Esophagus muscularis mucosa (tissue), 4 donors: ENCODE measurements around the gene BTG2. TPM values are rescaled to one million over a fixed set of nuclear protein-coding genes. Genes with fewer than 3 reads are reported as not detected.
A peak's percentile ranks its signal among the peaks of the same experiment; 100 is the strongest.
"Not testable (repeated sequence)": the region's sequence is repeated elsewhere in the genome, so short reads cannot be mapped to it uniquely, and the experiment has no call there.

Experiments used
- DNase-seq: peaks from one replicate; pipeline ENCODE4 v3.0.0-alpha.2; 2017; ENCODE audit errors: extremely low spot score
- H3K27ac ChIP-seq, 4 donors: fragments of 200-600 bp; sonication (generic); replicated peaks in 1 of 4; 1 replicate in 3 of 4; 2 replicates in 1 of 4; pipeline ENCODE4 v1.5.1; 2016 to 2019; ENCODE audit warnings: mild to moderate bottlenecking in 1 of 4
- H3K27me3 ChIP-seq, 4 donors: fragments of 200-600 bp; sonication (generic); one replicate each; pipeline versions ENCODE4 v1.5.1 to v1.6.0; 2016 to 2019
- H3K36me3 ChIP-seq, 4 donors: fragments of 200-600 bp; sonication (generic); one replicate each; pipeline ENCODE4 v1.5.1; 2016 to 2019
- H3K4me1 ChIP-seq, 4 donors: fragments of 200-600 bp; sonication (generic); one replicate each; pipeline ENCODE4 v1.5.1; 2016 to 2019
- H3K4me3 ChIP-seq, 4 donors: fragments of 200-600 bp; sonication (generic); 1 replicate in 2 of 4; 2 replicates in 2 of 4; pipeline ENCODE4 v1.5.1; 2016 to 2019; ENCODE audit warnings: mild to moderate bottlenecking in 4 of 4, moderate library complexity in 1 of 4
- H3K9me3 ChIP-seq, 4 donors: fragments of 200-600 bp; sonication (generic); 1 replicate in 3 of 4; 2 replicates in 1 of 4; pipeline ENCODE4 v1.5.1; 2016 to 2019
- CTCF ChIP-seq, 3 experiments: fragments of 200-600 bp in 2 of 3; fragments of 450-650 bp in 1 of 3; sonication (generic) in 2 of 3; IDR thresholded peaks; one replicate each; pipeline ENCODE4 v1.5.1; 2017 to 2019; ENCODE audit warnings: antibody characterized with exemption in 3 of 3, mild to moderate bottlenecking in 2 of 3, moderate library complexity in 1 of 3
- EP300 ChIP-seq: sonication (generic); formaldehyde crosslinking; IDR thresholded peaks from one replicate; pipeline ENCODE4 v1.6.1; 2017; ENCODE audit warnings: antibody characterized with exemption
- POLR2A ChIP-seq: fragments of 450-650 bp; IDR thresholded peaks from one replicate; pipeline ENCODE4 v1.6.1; 2017; ENCODE audit warnings: antibody characterized with exemption, moderate library complexity, mild to moderate bottlenecking, low read depth
- POLR2AphosphoS5 ChIP-seq, 2 donors: sonication (generic); formaldehyde crosslinking; IDR thresholded peaks; one replicate each; pipeline ENCODE4 v1.6.1; 2017; ENCODE audit warnings: antibody characterized with exemption in 2 of 2
- WGBS: methylation state at CpG from one replicate; pipeline ENCODE4 v1.1.5; 2018; 5-methylcytosine and 5-hydroxymethylcytosine counted together
- intact Hi-C: fragments of 100-400 bp; cut with DNase I; formaldehyde crosslinking; loops from one replicate; pipeline ENCODE4 v1.15.1; 2023
- total RNA-seq, 4 donors: library from RNA; depleted of rRNA; stranded (reverse); fragments of >200 nt; gene quantifications; one replicate each; pipeline versions ENCODE4 v1.1.0 to v1.2.1, GENCODE V29; 2016

BTG2 gene, protein sequence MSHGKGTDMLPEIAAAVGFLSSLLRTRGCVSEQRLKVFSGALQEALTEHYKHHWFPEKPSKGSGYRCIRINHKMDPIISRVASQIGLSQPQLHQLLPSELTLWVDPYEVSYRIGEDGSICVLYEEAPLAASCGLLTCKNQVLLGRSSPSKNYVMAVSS
- 100 to 1,000 TPM in 3 of 4 donors, 10 to 100 TPM in 1; 67.7 to 656 (median 159) TPM for total RNA-seq

DNA sequence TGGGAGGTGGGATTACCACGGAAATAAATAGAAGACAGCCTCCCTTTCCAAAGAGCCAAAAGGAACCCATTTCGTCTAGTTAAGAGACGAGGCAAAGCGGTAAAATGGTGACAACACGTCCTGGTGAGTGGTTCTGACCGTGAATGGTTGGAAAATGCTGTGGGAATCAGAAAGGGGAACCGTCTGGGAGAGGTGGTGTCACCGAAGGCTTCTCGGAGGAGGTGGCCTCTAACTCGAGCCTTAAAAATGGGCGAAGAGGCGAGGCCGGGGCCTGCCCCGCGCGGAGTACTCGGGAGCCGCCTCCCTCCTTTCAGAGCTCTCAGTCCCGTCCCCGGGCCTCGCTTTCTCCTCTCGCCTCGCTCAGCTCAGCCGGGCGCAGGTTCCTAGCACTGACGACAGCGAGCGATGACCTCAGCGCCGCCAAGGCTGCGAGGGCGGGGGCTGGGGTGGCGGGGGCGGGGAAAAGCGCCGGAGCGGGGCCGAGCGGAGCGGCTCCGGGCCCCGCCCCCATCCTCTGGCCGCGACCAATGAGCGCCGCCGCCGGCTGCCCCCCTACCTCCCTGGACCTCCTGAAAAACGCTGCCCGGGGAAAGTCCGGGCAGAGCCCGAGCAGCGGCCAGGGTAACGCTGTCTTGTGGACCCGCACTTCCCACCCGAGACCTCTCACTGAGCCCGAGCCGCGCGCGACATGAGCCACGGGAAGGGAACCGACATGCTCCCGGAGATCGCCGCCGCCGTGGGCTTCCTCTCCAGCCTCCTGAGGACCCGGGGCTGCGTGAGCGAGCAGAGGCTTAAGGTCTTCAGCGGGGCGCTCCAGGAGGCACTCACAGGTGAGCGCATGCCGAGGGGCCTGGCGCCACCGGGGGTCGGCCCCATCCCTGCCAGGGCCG lies at the start of gene BTG2:
Gene BTG2 (plus strand): TSS at position 601 of the 890 bp plus-strand sequence. CDS start 88 bp downstream, at position 689.
- H3K27ac ChIP-seq, result peak within 1 kb of the TSS; percentile 99 to 100 (median 100)
- H3K36me3 ChIP-seq, result peaks cover 12 to 37% (median 30%) of the 10 kb centered on the region in 4 donors
- TF ChIP-seq EP300, result peak; percentile 64
- no peak for TF ChIP-seq CTCF (IDR thresholded peaks at IDR 0.05)
- TF ChIP-seq POLR2AphosphoS5 (IDR thresholded peaks at IDR 0.05), result peak; percentile 99 to 100
- TF ChIP-seq POLR2A, result peak; percentile 100
- H3K4me3 ChIP-seq, result peak within 1 kb of the TSS; percentile 99
- H3K27me3 ChIP-seq, result no peaks in the 10 kb centered on the region
- peak; percentile 98 for DNase-seq
- WGBS, result 9% methylated on average over 25 of the region's 79 CpGs
- peaks cover 31 to 48% (median 45%) of the 10 kb centered on the region in 4 donors for H3K4me1 ChIP-seq
- no peaks in the 10 kb centered on the region for H3K9me3 ChIP-seq
- intact Hi-C loops, result loop anchor here (5.0 kb wide), 1 partner anchor 33 kb away; no protein-coding TSS in a partner anchor

GRCh38 chr1:203256636-203257035 lies 48.7 kb upstream of the BTG2 start:
- H3K27ac ChIP-seq, H3K36me3 ChIP-seq, H3K4me3 ChIP-seq, DNase-seq, intact Hi-C loops, H3K9me3 ChIP-seq, H3K4me1 ChIP-seq: not testable (repeated sequence)
- H3K27me3 ChIP-seq, result peaks cover 0 to 24% (median 0%) of the 10 kb centered on the region in 4 donors
- 98% methylated on average over 6 of the region's 9 CpGs for WGBS

GRCh38 chr1:203263496-203263895 lies 41.8 kb upstream of the BTG2 start:
- H3K4me1 ChIP-seq, result peaks cover 2 to 6% (median 5%) of the 10 kb centered on the region in 4 donors
- TF ChIP-seq POLR2AphosphoS5 (IDR thresholded peaks at IDR 0.05), result no peak
- TF ChIP-seq CTCF (IDR thresholded peaks at IDR 0.05), result no peak
- WGBS, result 68% methylated on average over 10 of the region's 10 CpGs
- H3K27me3 ChIP-seq, result no peaks in the 10 kb centered on the region
- peak; percentile 91 for DNase-seq
- H3K4me3 ChIP-seq, result no peak overlapping the region
- no peaks in the 10 kb centered on the region for H3K36me3 ChIP-seq
- intact Hi-C loops, result no loop called here
- H3K27ac ChIP-seq, result no peak overlapping the region
- H3K9me3 ChIP-seq, result no peaks in the 10 kb centered on the region

GRCh38 chr1:203264052-203264501 lies 41.2 kb upstream of the BTG2 start:
- no peak for DNase-seq
- Histone ChIP-seq H3K4me3 (no peak overlapping the region), H3K36me3 (no peaks in the 10 kb centered on the region), H3K27me3 (no peaks in the 10 kb centered on the region), H3K27ac (no peak overlapping the region), H3K4me1 (peaks cover 2 to 10% (median 6%) of the 10 kb centered on the region in 4 donors), H3K9me3 (no peaks in the 10 kb centered on the region)
- TF ChIP-seq EP300 (no peak), CTCF (IDR thresholded peaks at IDR 0.05) (no peak), POLR2AphosphoS5 (IDR thresholded peaks at IDR 0.05) (no peak), POLR2A (no peak)
- 73% methylated on average over 6 of the region's 6 CpGs for WGBS
- intact Hi-C loops, result no loop called here

DNA sequence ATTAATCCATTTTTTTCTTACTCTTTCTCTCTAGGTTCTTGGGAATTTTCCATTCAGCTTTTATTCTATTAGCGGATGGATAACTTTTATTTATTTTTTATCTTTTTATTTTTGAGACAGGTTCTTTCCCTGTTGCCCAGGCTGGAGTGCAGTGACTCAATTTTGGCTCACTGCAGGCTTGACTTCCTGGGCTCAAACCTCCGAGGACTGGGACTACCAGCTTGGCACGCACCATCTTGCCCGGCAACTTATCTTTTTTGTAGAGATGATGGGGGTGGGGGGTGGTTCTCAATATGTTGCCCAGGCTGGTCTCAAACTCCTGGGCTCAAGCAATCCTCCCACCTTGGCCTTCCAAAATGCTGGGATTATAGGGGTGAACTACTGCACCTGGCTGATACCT lies 39.8 kb upstream of the BTG2 start:
- Histone ChIP-seq H3K4me3 (no peak overlapping the region), H3K27me3 (no peaks in the 10 kb centered on the region), H3K4me1 (peaks cover 2 to 12% (median 6%) of the 10 kb centered on the region in 4 donors), H3K9me3 (no peaks in the 10 kb centered on the region), H3K36me3 (no peaks in the 10 kb centered on the region), H3K27ac (no peak overlapping the region)
- intact Hi-C loops, result loop anchor here (5.0 kb wide), 1 partner anchor 177 kb away; no protein-coding TSS in a partner anchor
- DNase-seq, result no peak
- WGBS, result 84% methylated on average over 4 of the region's 4 CpGs
- TF ChIP-seq POLR2A, result no peak
- TF ChIP-seq POLR2AphosphoS5 (IDR thresholded peaks at IDR 0.05), result no peak
- TF ChIP-seq CTCF (IDR thresholded peaks at IDR 0.05), result no peak
- TF ChIP-seq EP300, result no peak

DNA sequence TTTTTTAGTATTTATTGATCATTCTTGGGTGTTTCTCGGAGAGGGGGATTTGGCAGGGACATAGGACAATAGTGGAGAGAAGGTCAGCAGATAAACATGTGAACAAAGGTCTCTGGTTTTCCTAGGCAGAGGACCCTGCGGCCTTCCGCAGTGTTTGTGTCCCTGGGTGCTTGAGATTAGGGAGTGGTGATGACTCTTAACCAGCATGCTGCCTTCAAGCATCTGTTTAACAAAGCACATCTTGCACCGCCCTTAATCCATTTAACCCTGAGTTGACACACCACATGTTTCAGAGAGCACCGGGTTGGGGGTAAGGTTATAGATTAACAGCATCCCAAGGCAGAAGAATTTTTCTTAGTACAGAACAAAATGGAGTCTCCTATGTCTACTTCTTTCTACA lies 39.2 kb upstream of the BTG2 start:
- not testable (repeated sequence) for DNase-seq, H3K36me3 ChIP-seq, H3K9me3 ChIP-seq, H3K27me3 ChIP-seq, H3K4me3 ChIP-seq, H3K27ac ChIP-seq
- WGBS, result 56% methylated on average over 4 of the region's 5 CpGs
- intact Hi-C loops, result loop anchor here (5.0 kb wide), 1 partner anchor 176 kb away; no protein-coding TSS in a partner anchor
- peaks cover 2 to 18% (median 12%) of the 10 kb centered on the region in 4 donors for H3K4me1 ChIP-seq
